ENCODE results near the gene ERICH3.

GRCh38 chr1:74620242-74620641, 53.4 kb downstream of the ERICH3 start:
- TF ChIP-seq CTCF (conservative IDR thresholded peaks at IDR 0.05) = no peak
- no peak for TF ChIP-seq EZH2 (IDR thresholded peaks at IDR 0.05; ENCODE audit: low read depth)
